SK-N-SH (cell line): ENCODE results near the gene TEAD2. TPM values are rescaled to one million over a fixed set of nuclear protein-coding genes. Genes with fewer than 3 reads are reported as not detected.

Experiments used
- CTCF ChIA-PET: fragments of 300-600, 350-600 bp; formaldehyde crosslinking; extraction: SDS; loops from one replicate; lab custom pipeline; 2021; lab: Yijun Ruan, JAX
- POLR2A ChIA-PET: fragments of 350-600 bp; sonication (Branson Sonifier 250); formaldehyde crosslinking; extraction: SDS; loops from one replicate; lab custom pipeline; 2020; ENCODE audit warnings: antibody characterized with exemption, inconsistent platforms; lab: Yijun Ruan, JAX
- DNase-seq: peaks from one replicate; pipeline ENCODE4 v3.0.0; 2012
- H2AFZ ChIP-seq: fragments of 200-600 bp; sonication (generic); 2 replicates; pipeline ENCODE4 v1.8.1; 2016; ENCODE audit warnings: antibody characterized with exemption, mild to moderate bottlenecking, low read depth
- H3F3A ChIP-seq: fragments of 200-600 bp; sonication (generic); replicated peaks from 2 replicates; pipeline ENCODE3; 2016; ENCODE audit warnings: antibody characterized with exemption, mild to moderate bottlenecking; ENCODE audit not compliant: insufficient read depth
- H3K27ac ChIP-seq, 2 experiments: fragments of 200-500 bp in 1 of 2; fragments of 200-600 bp in 1 of 2; sonication (Bioruptor generic) in 1 of 2; sonication (generic), shearing (Covaris generic) in 1 of 2; 2 replicates each; pipeline versions ENCODE4 v1.5.1 to v1.6.1; 2014 to 2016; ENCODE audit warnings: low read depth in 2 of 2, inconsistent platforms in 1 of 2, low read length in 1 of 2, mild to moderate bottlenecking in 1 of 2, mixed read lengths in 1 of 2
- H3K27me3 ChIP-seq: fragments of 200-600 bp; sonication (generic), shearing (Covaris generic); 2 replicates; pipeline ENCODE4 v1.6.1; 2016; ENCODE audit warnings: mixed run types; ENCODE audit not compliant: insufficient read depth
- H3K36me3 ChIP-seq, 2 experiments: fragments of 200-500 bp in 1 of 2; fragments of 200-600 bp in 1 of 2; sonication (Bioruptor generic) in 1 of 2; sonication (generic) in 1 of 2; replicated peaks in 1 of 2; 2 replicates each; pipeline versions ENCODE3 to v1.5.1; 2014 to 2016; ENCODE audit warnings: low read length in 1 of 2, mild to moderate bottlenecking in 1 of 2; ENCODE audit not compliant: insufficient read depth in 2 of 2, control insufficient read depth in 1 of 2
- H3K4me1 ChIP-seq, 2 experiments: fragments of 200-500 bp in 1 of 2; fragments of 200-600 bp in 1 of 2; sonication (Bioruptor generic) in 1 of 2; sonication (generic), shearing (Covaris generic) in 1 of 2; 2 replicates each; pipeline versions ENCODE4 v1.5.1 to v1.6.1; 2014 to 2016; ENCODE audit warnings: low read depth in 1 of 2, low read length in 1 of 2, mixed run types in 1 of 2; ENCODE audit not compliant: insufficient read depth in 2 of 2, control insufficient read depth in 1 of 2
- H3K4me2 ChIP-seq: fragments of 200-600 bp; sonication (generic), shearing (Covaris generic); 2 replicates; pipeline ENCODE4 v1.6.1; 2017; ENCODE audit warnings: mixed run types
- H3K4me3 ChIP-seq, 2 experiments: fragments of 200-500 bp in 1 of 2; fragments of 200-600 bp in 1 of 2; sonication (Bioruptor generic) in 1 of 2; sonication (generic), shearing (Covaris generic) in 1 of 2; 2 replicates each; pipeline versions ENCODE4 v1.5.1 to v1.8.1; 2014 to 2016; ENCODE audit warnings: low read depth in 2 of 2, inconsistent platforms in 1 of 2, low read length in 1 of 2, mild to moderate bottlenecking in 1 of 2, mixed read lengths in 1 of 2, moderate library complexity in 1 of 2
- H3K79me2 ChIP-seq: fragments of 200-600 bp; sonication (generic); 2 replicates; pipeline ENCODE4 v1.8.1; 2017; ENCODE audit warnings: mild to moderate bottlenecking; ENCODE audit not compliant: insufficient read depth
- H3K9ac ChIP-seq: fragments of 200-600 bp; sonication (generic); 2 replicates; pipeline ENCODE4 v1.6.1; 2017; ENCODE audit warnings: mixed run types
- H3K9me2 ChIP-seq: fragments of 200-600 bp; sonication (generic); 2 replicates; pipeline ENCODE4 v1.6.1; 2017; ENCODE audit warnings: mixed run types
- H3K9me3 ChIP-seq: fragments of 200-600 bp; sonication (generic); 2 replicates; pipeline ENCODE4 v1.6.1; 2017; ENCODE audit warnings: mixed run types, mild to moderate bottlenecking, moderate library complexity
- H4K20me1 ChIP-seq: fragments of 200-600 bp; sonication (generic); 2 replicates; pipeline ENCODE4 v1.6.1; 2017; ENCODE audit warnings: mild to moderate bottlenecking, mixed run types; ENCODE audit not compliant: insufficient read depth
- CHD2 ChIP-seq: fragments of 150-350 bp; IDR thresholded peaks from 2 replicates; pipeline ENCODE4 v1.6.1; 2018; ENCODE audit warnings: low read length; ENCODE audit not compliant: partially characterized antibody
- EZH2phosphoT487 ChIP-seq: fragments of 200-600 bp; sonication (generic); IDR thresholded peaks from 2 replicates; pipeline ENCODE4 v1.6.1; 2017; ENCODE audit warnings: low read depth, mixed run types, mild to moderate bottlenecking, antibody characterized with exemption, moderate library complexity, borderline replicate concordance
- GATA2 ChIP-seq: sonication (generic); formaldehyde crosslinking; IDR thresholded peaks from 2 replicates; pipeline ENCODE4 v1.5.0; 2020; ENCODE audit warnings: mild to moderate bottlenecking, missing genetic modification reagents
- MEF2A ChIP-seq: IDR thresholded peaks from 2 replicates; pipeline ENCODE4 v1.4.0; 2012; ENCODE audit warnings: low read depth, borderline replicate concordance
- MXI1 ChIP-seq: IDR thresholded peaks from 2 replicates; pipeline ENCODE4 v1.6.1; 2012; ENCODE audit warnings: mild to moderate bottlenecking, low read depth, low read length, improper control_type of control experiment
- NFIC ChIP-seq: IDR thresholded peaks from 2 replicates; pipeline ENCODE4 v1.4.0; 2012; ENCODE audit warnings: borderline replicate concordance
- NRF1 ChIP-seq: IDR thresholded peaks from 2 replicates; pipeline ENCODE4 v1.6.1; 2012; ENCODE audit warnings: low read depth, mild to moderate bottlenecking, low read length
- RFX5 ChIP-seq: IDR thresholded peaks from 2 replicates; pipeline ENCODE4 v1.6.1; 2012; ENCODE audit warnings: mild to moderate bottlenecking, improper control_type of control experiment, low read length
- RXRA ChIP-seq: IDR thresholded peaks from 2 replicates; pipeline ENCODE4 v1.4.0; 2012; ENCODE audit warnings: low read depth, mild to moderate bottlenecking, borderline replicate concordance
- TAF1 ChIP-seq: IDR thresholded peaks from 2 replicates; pipeline ENCODE4 v1.6.1; 2012; ENCODE audit warnings: low read depth, mild to moderate bottlenecking, low read length, moderate library complexity, borderline replicate concordance
- TEAD4 ChIP-seq: IDR thresholded peaks from 2 replicates; pipeline ENCODE4 v1.4.0; 2012; ENCODE audit warnings: mild to moderate bottlenecking, borderline replicate concordance; ENCODE audit not compliant: insufficient read depth
- WGBS: methylation state at CpG from one replicate; pipeline ENCODE4 v1.1.6; 2017; ENCODE audit warnings: low lambda C conversion rate; 5-methylcytosine and 5-hydroxymethylcytosine counted together
- polyA plus RNA-seq, 3 experiments: library from polyadenylated mRNA; depleted of rRNA; stranded (reverse); fragments of >200 nt; gene quantifications; 2 replicates each; pipeline ENCODE4 v1.2.3, GENCODE V29; 2012
- TF ChIP-seq, protein P1 (sequence below): IDR thresholded peaks from 2 replicates; pipeline ENCODE4 v1.4.0; 2012; ENCODE audit warnings: low read depth, borderline replicate concordance
- TF ChIP-seq, protein P2 (sequence below): fragments of 200-600 bp; sonication (generic); IDR thresholded peaks from 2 replicates; pipeline ENCODE4 v1.6.1; 2017; ENCODE audit warnings: antibody characterized with exemption, mild to moderate bottlenecking, moderate library complexity

TEAD2 gene
- polyA plus RNA-seq, 1 of the 3 experiments (the other 2 are of a cell fraction) = 27.9 TPM

DNA sequence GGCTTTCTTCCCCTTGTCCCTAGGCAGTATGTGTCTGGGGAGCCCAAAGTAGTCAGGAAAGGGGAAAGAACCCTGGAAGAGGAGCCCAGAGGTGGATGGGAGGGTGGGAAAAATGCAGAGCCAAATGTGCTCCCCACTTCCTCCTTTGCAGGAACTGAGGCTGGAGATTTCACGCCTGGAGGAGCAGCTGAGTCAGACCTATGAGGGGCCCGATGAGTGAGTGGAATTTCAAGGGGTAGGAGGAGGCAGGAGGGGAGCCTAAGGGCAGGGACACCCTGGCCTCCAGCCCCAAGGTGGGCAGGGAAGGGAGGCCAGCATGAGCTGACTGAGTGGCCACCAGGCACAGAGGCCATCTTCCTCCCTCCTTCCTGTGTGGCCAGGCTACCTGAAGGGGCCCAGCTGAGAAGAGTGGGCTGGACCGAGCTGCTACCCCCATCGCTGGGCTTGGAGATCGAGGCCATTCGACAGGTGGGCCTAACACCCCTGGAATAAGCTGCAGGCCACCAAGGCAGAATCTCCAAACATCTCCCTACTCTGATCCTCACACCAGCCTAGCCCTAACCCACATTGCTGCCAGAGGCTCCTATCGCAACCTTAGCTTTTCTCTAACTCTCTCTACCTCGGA is 46.7 kb upstream of the TEAD2 start:
- H3K27ac ChIP-seq = no peak overlapping the region
- H3K36me3 ChIP-seq = no peaks in the 10 kb centered on the region
- no peak for TF ChIP-seq RFX5
- TF ChIP-seq TAF1 = no peak
- H3K4me2 ChIP-seq = no peak overlapping the region
- 62% methylated on average over 5 of the region's 8 CpGs for WGBS
- H2AFZ ChIP-seq = no peak overlapping the region
- DNase-seq = no peak
- no peaks in the 10 kb centered on the region for H4K20me1 ChIP-seq
- H3K79me2 ChIP-seq = no peaks in the 10 kb centered on the region
- ChIA-PET CTCF (interaction anchor here (1.4 to 17.5 kb wide), 3 partner anchors 11 to 34 kb away, joined by 3 to 108 read pairs (median 14); no protein-coding TSS in a partner anchor), POLR2A (no interaction called here)
- peaks cover 0 to 12% of the 10 kb centered on the region in 2 experiments; a peak in 1 of 4 replicates for H3K4me1 ChIP-seq
- H3K9me2 ChIP-seq = no peaks in the 10 kb centered on the region
- H3K9ac ChIP-seq = no peak overlapping the region
- no peaks in the 10 kb centered on the region for H3F3A ChIP-seq
- no peaks in the 10 kb centered on the region for H3K9me3 ChIP-seq
- no peak overlapping the region for H3K4me3 ChIP-seq
- no peaks in the 10 kb centered on the region for H3K27me3 ChIP-seq

DNA sequence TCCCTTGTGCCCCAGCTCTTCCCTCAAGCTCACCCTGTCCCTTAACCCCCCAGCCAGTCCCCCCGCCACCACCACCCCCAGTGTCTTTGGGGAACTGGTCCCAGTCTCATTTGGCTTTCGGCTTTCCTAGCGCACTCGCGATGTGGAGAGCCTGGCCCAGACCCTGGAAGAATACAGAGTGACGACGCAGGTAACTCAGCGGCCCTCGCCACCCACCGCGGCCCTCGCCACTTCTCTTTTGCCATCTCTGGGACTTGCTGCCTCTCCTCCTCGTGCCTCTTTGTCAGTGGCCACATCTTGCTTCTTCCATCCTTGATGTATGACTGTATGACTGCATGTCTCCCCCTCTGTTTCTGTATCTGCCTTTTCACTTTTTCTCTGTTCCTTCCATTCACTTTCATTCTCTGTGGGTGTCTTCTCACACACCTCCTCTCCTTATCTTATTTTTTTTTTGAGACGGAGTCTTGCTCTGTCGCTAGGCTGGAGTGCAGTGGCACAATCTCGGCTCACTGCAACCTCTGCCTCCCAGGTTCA is 45.3 kb upstream of the TEAD2 start:
- no peak overlapping the region for H3K4me2 ChIP-seq
- TF ChIP-seq TEAD4 = no peak
- TF ChIP-seq MEF2A = no peak
- TF ChIP-seq NFIC = no peak
- no peak for TF ChIP-seq NRF1
- TF ChIP-seq, protein P1, sequence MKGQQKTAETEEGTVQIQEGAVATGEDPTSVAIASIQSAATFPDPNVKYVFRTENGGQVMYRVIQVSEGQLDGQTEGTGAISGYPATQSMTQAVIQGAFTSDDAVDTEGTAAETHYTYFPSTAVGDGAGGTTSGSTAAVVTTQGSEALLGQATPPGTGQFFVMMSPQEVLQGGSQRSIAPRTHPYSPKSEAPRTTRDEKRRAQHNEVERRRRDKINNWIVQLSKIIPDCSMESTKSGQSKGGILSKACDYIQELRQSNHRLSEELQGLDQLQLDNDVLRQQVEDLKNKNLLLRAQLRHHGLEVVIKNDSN = no peak
- no peak for TF ChIP-seq EZH2phosphoT487
- TF ChIP-seq CHD2 = no peak
- TF ChIP-seq, protein P2, sequence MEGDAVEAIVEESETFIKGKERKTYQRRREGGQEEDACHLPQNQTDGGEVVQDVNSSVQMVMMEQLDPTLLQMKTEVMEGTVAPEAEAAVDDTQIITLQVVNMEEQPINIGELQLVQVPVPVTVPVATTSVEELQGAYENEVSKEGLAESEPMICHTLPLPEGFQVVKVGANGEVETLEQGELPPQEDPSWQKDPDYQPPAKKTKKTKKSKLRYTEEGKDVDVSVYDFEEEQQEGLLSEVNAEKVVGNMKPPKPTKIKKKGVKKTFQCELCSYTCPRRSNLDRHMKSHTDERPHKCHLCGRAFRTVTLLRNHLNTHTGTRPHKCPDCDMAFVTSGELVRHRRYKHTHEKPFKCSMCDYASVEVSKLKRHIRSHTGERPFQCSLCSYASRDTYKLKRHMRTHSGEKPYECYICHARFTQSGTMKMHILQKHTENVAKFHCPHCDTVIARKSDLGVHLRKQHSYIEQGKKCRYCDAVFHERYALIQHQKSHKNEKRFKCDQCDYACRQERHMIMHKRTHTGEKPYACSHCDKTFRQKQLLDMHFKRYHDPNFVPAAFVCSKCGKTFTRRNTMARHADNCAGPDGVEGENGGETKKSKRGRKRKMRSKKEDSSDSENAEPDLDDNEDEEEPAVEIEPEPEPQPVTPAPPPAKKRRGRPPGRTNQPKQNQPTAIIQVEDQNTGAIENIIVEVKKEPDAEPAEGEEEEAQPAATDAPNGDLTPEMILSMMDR = no peak
- TF ChIP-seq RXRA = no peak
- TF ChIP-seq GATA2 (CRISPR knock-in tag) = no peak
- TF ChIP-seq RFX5 = no peak
- TF ChIP-seq MXI1 = no peak
- H3K4me3 ChIP-seq = no peak overlapping the region
- H3K27me3 ChIP-seq = no peaks in the 10 kb centered on the region
- H3K9me3 ChIP-seq = no peaks in the 10 kb centered on the region
- H3K9me2 ChIP-seq = no peaks in the 10 kb centered on the region
- no peaks in the 10 kb centered on the region for H4K20me1 ChIP-seq
- no peaks in the 10 kb centered on the region; a peak in 2 of 4 replicates for H3K4me1 ChIP-seq
- H3K36me3 ChIP-seq = no peaks in the 10 kb centered on the region
- no peak overlapping the region for H2AFZ ChIP-seq
- no peak overlapping the region for H3K9ac ChIP-seq
- POLR2A ChIA-PET = no interaction called here
- no peaks in the 10 kb centered on the region for H3F3A ChIP-seq
- CTCF ChIA-PET = interaction anchor here (1.4 to 17.5 kb wide), 2 partner anchors 16 to 106 kb away, joined by 5 to 108 read pairs; no protein-coding TSS in a partner anchor
- no peak overlapping the region for H3K27ac ChIP-seq
- WGBS = 87% methylated on average over 16 of the region's 16 CpGs
- DNase-seq = no peak
- no peaks in the 10 kb centered on the region for H3K79me2 ChIP-seq
